ENCODE measurements around the gene CACFD1. TPM values are rescaled to one million over a fixed set of nuclear protein-coding genes. Genes with fewer than 3 reads are reported as not detected.

CACFD1 gene
- total and polyA plus RNA-seq, 2 of the 13 experiments (the other 11 are each of a cell fraction or from before 2014, with no cell fraction given) = 13.8 to 14.6 TPM

GRCh38 chr9:133460405-133461175, 812 bp downstream of the CACFD1 start (continued):
- TF ChIP-seq RNF2 (conservative IDR thresholded peaks at IDR 0.05; ENCODE audit: low read depth) (peak; percentile 46; the same call in 1 of the 2 replicates), KAT8 (CRISPR knock-in tag; IDR thresholded peaks at IDR 0.05) (peak; percentile 78; the same call in 1 of the 2 replicates), RAD51 (IDR thresholded peaks at IDR 0.05; ENCODE audit: borderline replicate concordance) (peak; percentile 51; the same call in 1 of the 2 replicates), HNRNPK (IDR thresholded peaks at IDR 0.05; ENCODE audit: low read depth, low read length, poor library complexity, severe bottlenecking) (peak; percentile 6), ZNF331 (CRISPR knock-in tag; IDR thresholded peaks at IDR 0.05) (peak; percentile 68), ARNTL (CRISPR knock-in tag; IDR thresholded peaks at IDR 0.05) (peak; percentile 78), FOXA3 (CRISPR knock-in tag; IDR thresholded peaks at IDR 0.05) (peak; percentile 72), BRF2 (CRISPR knock-in tag; IDR thresholded peaks at IDR 0.05) (0 out of 2 replicates have a peak, but pooled peaks have one; percentile 22), TFE3 (CRISPR knock-in tag; IDR thresholded peaks at IDR 0.05) (peak; percentile 93), HNF4A (CRISPR knock-in tag; IDR thresholded peaks at IDR 0.05) (peak; percentile 85), ZHX2 (IDR thresholded peaks at IDR 0.05; ENCODE audit: low read depth) (0 out of 2 replicates have a peak, but pooled peaks have one; percentile 14), ZHX2 (CRISPR knock-in tag; IDR thresholded peaks at IDR 0.05; ENCODE audit: borderline replicate concordance) (no peak), RFXAP (CRISPR knock-in tag; IDR thresholded peaks at IDR 0.05; ENCODE audit: borderline replicate concordance) (peak; percentile 36; the same call in 1 of the 2 replicates), GTF3A (CRISPR knock-in tag; conservative IDR thresholded peaks at IDR 0.05) (peak; percentile 25; the same call in 1 of the 2 replicates), TCF12 (IDR thresholded peaks at IDR 0.05) (no peak), TCF12 (CRISPR knock-in tag; IDR thresholded peaks at IDR 0.05) (peak; percentile 75), TBX3 (IDR thresholded peaks at IDR 0.05; ENCODE audit: borderline replicate concordance) (peak; percentile 55; the same call in 1 of the 2 replicates), THAP11 (CRISPR knock-in tag; IDR thresholded peaks at IDR 0.05) (peak; percentile 80), PHF21A (CRISPR knock-in tag; IDR thresholded peaks at IDR 0.05) (peak; percentile 94), EP300 (IDR thresholded peaks at IDR 0.05; ENCODE audit: low read depth in 2 of 2, low read length in 2 of 2) (peak in 1 of 2 experiments; percentile 68; a peak in 2 of 4 replicates), EP300 (CRISPR knock-in tag; IDR thresholded peaks at IDR 0.05; ENCODE audit: borderline replicate concordance) (peak; percentile 60; the same call in 1 of the 2 replicates), HOXD1 (CRISPR knock-in tag; IDR thresholded peaks at IDR 0.05) (no peak), IKZF1 (IDR thresholded peaks at IDR 0.05) (no peak)

Data from HepG2 (cell line).